Measurements from ENCODE around the gene ASXL2.

The ASXL2 gene

GRCh38 chr2:25685741-25686140 is 192.5 kb downstream of the ASXL2 start:
- Histone ChIP-seq H3K4me3 (ENCODE audit: insufficient read depth, low read length, poor library complexity, severe bottlenecking) (no peak overlapping the region), H3K27ac (ENCODE audit: low read depth, low read length) (no peak overlapping the region), H3K9me3 (ENCODE audit: insufficient read depth, low read length) (no peaks in the 10 kb centered on the region), H2AFZ (ENCODE audit: low read depth, low read length, severe bottlenecking) (no peak overlapping the region), H3K79me2 (ENCODE audit: insufficient read depth, low read length) (no peaks in the 10 kb centered on the region), H3K36me3 (ENCODE audit: low read length) (no peaks in the 10 kb centered on the region), H4K20me1 (ENCODE audit: low read depth, low read length) (no peaks in the 10 kb centered on the region), H3F3A (ENCODE audit: insufficient read depth) (no peaks in the 10 kb centered on the region), H3K9me2 (replicated peaks; ENCODE audit: insufficient read depth, low read length) (no peaks in the 10 kb centered on the region), H3K27me3 (ENCODE audit: low read length) (no peaks in the 10 kb centered on the region), H3K9ac (ENCODE audit: low read length) (no peak overlapping the region), H3K4me2 (ENCODE audit: low read depth, low read length, poor library complexity, severe bottlenecking) (no peak overlapping the region)
- TF ChIP-seq CTCF (IDR thresholded peaks at IDR 0.05; ENCODE audit: insufficient read depth, low read length, poor library complexity, severe bottlenecking) (no peak), EZH2phosphoT487 (conservative IDR thresholded peaks at IDR 0.05; ENCODE audit: low read length) (no peak)

GRCh38 chr2:25684577-25685473 is 193.5 kb downstream of the ASXL2 start:
- TF ChIP-seq EZH2phosphoT487 (conservative IDR thresholded peaks at IDR 0.05; ENCODE audit: low read length): no peak
- no peak for TF ChIP-seq CTCF (IDR thresholded peaks at IDR 0.05; ENCODE audit: insufficient read depth, low read length, poor library complexity, severe bottlenecking)
- Histone ChIP-seq H3K79me2 (ENCODE audit: insufficient read depth, low read length) (no peaks in the 10 kb centered on the region), H3K9ac (ENCODE audit: low read length) (no peak overlapping the region), H4K20me1 (ENCODE audit: low read depth, low read length) (no peaks in the 10 kb centered on the region), H3K27me3 (ENCODE audit: low read length) (no peaks in the 10 kb centered on the region), H3K4me3 (ENCODE audit: insufficient read depth, low read length, poor library complexity, severe bottlenecking) (no peak overlapping the region), H3K27ac (ENCODE audit: low read depth, low read length) (no peak overlapping the region), H3K4me2 (ENCODE audit: low read depth, low read length, poor library complexity, severe bottlenecking) (no peak overlapping the region), H2AFZ (ENCODE audit: low read depth, low read length, severe bottlenecking) (no peak overlapping the region), H3K36me3 (ENCODE audit: low read length) (no peaks in the 10 kb centered on the region), H3F3A (ENCODE audit: insufficient read depth) (no peaks in the 10 kb centered on the region), H3K9me3 (ENCODE audit: insufficient read depth, low read length) (no peaks in the 10 kb centered on the region), H3K9me2 (replicated peaks; ENCODE audit: insufficient read depth, low read length) (no peaks in the 10 kb centered on the region)
